T-cell (primary cell): Measurements from ENCODE around the gene TMEM250. TPM values are rescaled to one million over a fixed set of nuclear protein-coding genes. Genes with fewer than 3 reads are reported as not detected.

Experiments used
- ATAC-seq, 4 experiments: fragments of 200-7000 bp in 3 of 4; fragments of 150-1000 bp in 1 of 4; cut with Tn5 transposase; replicated peaks in 1 of 4; 1 replicate in 3 of 4; 2 replicates in 1 of 4; pipeline ENCODE4 v1.10.0; 2021; ENCODE audit warnings: moderate library complexity in 3 of 4, mild to moderate bottlenecking in 2 of 4, moderate number of reproducible peaks in 1 of 4
- CTCF ChIA-PET, 2 donors: fragments of 300-600 bp; sonication (Branson Sonifier 250); formaldehyde crosslinking; loops; one replicate each; lab custom pipeline; 2022; ENCODE audit warnings: antibody characterized with exemption in 2 of 2; lab: Charles Lee
- POLR2A ChIA-PET, 2 donors: fragments of 300-600 bp; sonication (Branson Sonifier 250); formaldehyde crosslinking; loops; one replicate each; lab custom pipeline; 2022; ENCODE audit warnings: antibody characterized with exemption in 2 of 2; lab: Charles Lee
- DNase-seq, 35 experiments: peaks; one replicate each; pipeline versions ENCODE4 v3.0.0 to v3.0.0-alpha.2; 2013 to 2023
- H3K27ac ChIP-seq: one replicate; pipeline ENCODE4 v1.5.1; 2013; ENCODE audit warnings: low read length
- H3K27me3 ChIP-seq, 2 experiments: replicated peaks in 1 of 2; 1 replicate in 1 of 2; 2 replicates in 1 of 2; pipeline versions ENCODE4 v1.6.1 to v1.7.0; 2013; ENCODE audit warnings: low read length in 1 of 2, mixed read lengths in 1 of 2; ENCODE audit not compliant: control insufficient read depth in 2 of 2, insufficient read depth in 2 of 2; ENCODE audit errors: extremely low read depth in 1 of 2
- H3K36me3 ChIP-seq, 2 donors: 1 replicate in 1 of 2; 2 replicates in 1 of 2; pipeline versions ENCODE4 v1.6.1 to v1.7.0; 2013; ENCODE audit warnings: low read length in 1 of 2; ENCODE audit not compliant: control insufficient read depth in 2 of 2, insufficient read depth in 1 of 2; ENCODE audit errors: extremely low read depth in 1 of 2
- H3K4me1 ChIP-seq, 2 experiments: 1 replicate in 1 of 2; 2 replicates in 1 of 2; pipeline versions ENCODE4 v1.6.1 to v1.7.0; 2013; ENCODE audit warnings: low read length in 2 of 2, mixed read lengths in 1 of 2; ENCODE audit not compliant: insufficient read depth in 2 of 2, control insufficient read depth in 1 of 2; ENCODE audit errors: extremely low read depth in 1 of 2
- H3K4me3 ChIP-seq, 2 donors: 1 replicate in 1 of 2; 2 replicates in 1 of 2; pipeline versions ENCODE4 v1.5.1 to v1.7.0; 2013; ENCODE audit warnings: mild to moderate bottlenecking in 2 of 2, low read length in 1 of 2, moderate library complexity in 1 of 2; ENCODE audit not compliant: control insufficient read depth in 1 of 2; ENCODE audit errors: extremely low read depth in 1 of 2
- H3K9me3 ChIP-seq: 2 replicates; pipeline ENCODE4 v1.7.0; 2013
- H3K27ac Mint-ChIP-seq, 2 donors: one replicate each; pipeline ENCODE4 v1.8.0; 2020 to 2021; ENCODE audit warnings: mild to moderate bottlenecking in 2 of 2, mixed read lengths in 2 of 2
- H3K27me3 Mint-ChIP-seq, 2 donors: one replicate each; pipeline ENCODE4 v1.8.0; 2021 to 2022; ENCODE audit warnings: mixed read lengths in 2 of 2
- H3K36me3 Mint-ChIP-seq: one replicate; pipeline ENCODE4 v1.8.0; 2021; ENCODE audit warnings: mixed read lengths
- H3K4me1 Mint-ChIP-seq, 3 donors: one replicate each; pipeline ENCODE4 v1.8.0; 2020 to 2022; ENCODE audit warnings: mixed read lengths in 3 of 3, mild to moderate bottlenecking in 1 of 3
- H3K4me3 Mint-ChIP-seq, 3 donors: one replicate each; pipeline ENCODE4 v1.8.0; 2020 to 2022; ENCODE audit warnings: mild to moderate bottlenecking in 3 of 3, mixed read lengths in 3 of 3, moderate library complexity in 3 of 3
- H3K9me3 Mint-ChIP-seq, 3 donors: one replicate each; pipeline ENCODE4 v1.8.0; 2020 to 2022; ENCODE audit warnings: mixed read lengths in 3 of 3
- WGBS: methylation state at CpG from one replicate; pipeline ENCODE4 v1.1.5; 2013; ENCODE audit warnings: missing lambda C conversion rate; ENCODE audit not compliant: insufficient coverage; 5-methylcytosine and 5-hydroxymethylcytosine counted together
- total RNA-seq, 35 experiments: library from RNA in 6 of 35; stranded (reverse) in 6 of 35; fragments of 120-200 nt in 1 of 35; gene quantifications; one replicate each; pipeline versions ENCODE4 v1.2.1 to v1.2.4 and lab custom pipeline; 2013 to 2026

The TMEM250 gene
- total RNA-seq, 5 donors from 2014 or later (not counting 1 experiment from before 2014, with no cell fraction given): 21.0 to 77.9 (median 63.0) TPM

- Histone ChIP-seq H3K27me3 (peaks cover 0 to 82% of the 10 kb centered on the region in 2 experiments), H3K27ac (no peak overlapping the region), H3K4me3 (peak overlapping the region in 1 of 2 donors; percentile 5), H3K36me3 (no peaks in the 10 kb centered on the region), H3K9me3 (no peaks in the 10 kb centered on the region), H3K4me1 (peaks cover 0 to 8% of the 10 kb centered on the region in 2 experiments)
- peaks cover 22 to 48% of the 10 kb centered on the region in 2 donors for H3K27me3 Mint-ChIP-seq
- WGBS: 5% methylated on average over 47 of the region's 69 CpGs
- H3K9me3 Mint-ChIP-seq: no peaks in the 10 kb centered on the region
- ATAC-seq (peak; percentile 38 to 89 (median 60)), DNase-seq (peak in 5 of 35 experiments; percentile 20 to 43 (median 27))
- ChIA-PET CTCF (interaction anchor here in 1 of 2 donors (0.6 kb wide), 1 partner anchor 279 kb away, joined by 3 read pairs; no protein-coding TSS in a partner anchor), POLR2A (no interaction called here)
- H3K27ac Mint-ChIP-seq: no peak overlapping the region
- no peaks in the 10 kb centered on the region for H3K36me3 Mint-ChIP-seq
- H3K4me1 Mint-ChIP-seq: peaks cover 9 to 13% (median 10%) of the 10 kb centered on the region in 3 donors
- peak overlapping the region; percentile 46 to 76 (median 68) for H3K4me3 Mint-ChIP-seq
Observed at GRCh38 chr9:136133191-136133958, 14.7 kb upstream of the TMEM250 start.

GRCh38 chr9:136132512-136133050, 13.9 kb upstream of the TMEM250 start:
- peak in 2 of 4 experiments; percentile 17 to 49 for ATAC-seq

GRCh38 chr9:136131629-136132511, 13.2 kb upstream of the TMEM250 start:
- CTCF ChIA-PET: no interaction called here
- no peak for DNase-seq

More at GRCh38 chr9:136132512-136133050, 13.9 kb upstream of the TMEM250 start:
- no peaks in the 10 kb centered on the region for H3K9me3 Mint-ChIP-seq
- Histone ChIP-seq H3K36me3 (no peaks in the 10 kb centered on the region), H3K4me3 (no peak overlapping the region), H3K9me3 (no peaks in the 10 kb centered on the region), H3K27me3 (peaks cover 0 to 77% of the 10 kb centered on the region in 2 experiments), H3K27ac (no peak overlapping the region), H3K4me1 (peaks cover 0 to 8% of the 10 kb centered on the region in 2 experiments)
- H3K4me3 Mint-ChIP-seq: no peak overlapping the region
- H3K36me3 Mint-ChIP-seq: no peaks in the 10 kb centered on the region
- no peak overlapping the region for H3K27ac Mint-ChIP-seq
- POLR2A ChIA-PET: no interaction called here
- DNase-seq: no peak
- H3K27me3 Mint-ChIP-seq: peaks cover 22 to 47% of the 10 kb centered on the region in 2 donors
- H3K4me1 Mint-ChIP-seq: peaks cover 9 to 13% (median 10%) of the 10 kb centered on the region in 3 donors
- WGBS: 18% methylated on average over 32 of the region's 52 CpGs
- CTCF ChIA-PET: no interaction called here

GRCh38 chr9:136129176-136129575, 10.5 kb upstream of the TMEM250 start:
- Histone ChIP-seq H3K4me1 (peaks cover 0 to 8% of the 10 kb centered on the region in 2 experiments), H3K4me3 (no peak overlapping the region), H3K27me3 (peaks cover 0 to 71% of the 10 kb centered on the region in 2 experiments), H3K36me3 (no peaks in the 10 kb centered on the region), H3K27ac (no peak overlapping the region), H3K9me3 (no peaks in the 10 kb centered on the region)
- Mint-ChIP-seq H3K4me3 (no peak overlapping the region), H3K27ac (no peak overlapping the region), H3K27me3 (peaks cover 15 to 32% of the 10 kb centered on the region in 2 donors), H3K4me1 (peaks cover 7 to 11% (median 8%) of the 10 kb centered on the region in 3 donors), H3K36me3 (no peaks in the 10 kb centered on the region), H3K9me3 (no peaks in the 10 kb centered on the region)
- no peak for ATAC-seq
- CTCF ChIA-PET: no interaction called here
- 77% methylated on average over 14 of the region's 17 CpGs for WGBS
- DNase-seq: no peak
- POLR2A ChIA-PET: no interaction called here

More at GRCh38 chr9:136131629-136132511, 13.2 kb upstream of the TMEM250 start:
- no peaks in the 10 kb centered on the region for H3K9me3 ChIP-seq
- no peaks in the 10 kb centered on the region for H3K36me3 ChIP-seq
- no peak for ATAC-seq
- H3K9me3 Mint-ChIP-seq: no peaks in the 10 kb centered on the region
- peaks cover 0 to 75% of the 10 kb centered on the region in 2 experiments for H3K27me3 ChIP-seq
- peaks cover 22 to 45% of the 10 kb centered on the region in 2 donors for H3K27me3 Mint-ChIP-seq
- no peak overlapping the region for H3K27ac ChIP-seq
- no peak overlapping the region for H3K4me3 ChIP-seq
- H3K4me1 ChIP-seq: peaks cover 0 to 8% of the 10 kb centered on the region in 2 experiments
- peak overlapping the region in 2 of 3 donors; percentile 32 to 35 for H3K4me3 Mint-ChIP-seq
- H3K27ac Mint-ChIP-seq: no peak overlapping the region
- H3K4me1 Mint-ChIP-seq: peaks cover 9 to 13% (median 10%) of the 10 kb centered on the region in 3 donors
- POLR2A ChIA-PET: no interaction called here
- H3K36me3 Mint-ChIP-seq: no peaks in the 10 kb centered on the region
- 72% methylated on average over 21 of the region's 31 CpGs for WGBS

GRCh38 chr9:136128436-136128835, 9.8 kb upstream of the TMEM250 start:
- DNase-seq: no peak
- no peak for ATAC-seq
- H3K27me3 ChIP-seq: peaks cover 0 to 68% of the 10 kb centered on the region in 2 experiments
- H3K27me3 Mint-ChIP-seq: peaks cover 9 to 24% of the 10 kb centered on the region in 2 donors
- no peaks in the 10 kb centered on the region for H3K9me3 Mint-ChIP-seq
- H3K36me3 Mint-ChIP-seq: no peaks in the 10 kb centered on the region
- 86% methylated on average over 17 of the region's 17 CpGs for WGBS
- peaks cover 0 to 2% of the 10 kb centered on the region in 2 experiments for H3K4me1 ChIP-seq
- ChIA-PET POLR2A (no interaction called here), CTCF (no interaction called here)
- no peak overlapping the region for H3K4me3 Mint-ChIP-seq
- no peak overlapping the region for H3K27ac ChIP-seq
- H3K4me3 ChIP-seq: no peak overlapping the region
- peaks cover under 1 to 4% (median 1%) of the 10 kb centered on the region in 3 donors for H3K4me1 Mint-ChIP-seq
- H3K36me3 ChIP-seq: no peaks in the 10 kb centered on the region
- H3K9me3 ChIP-seq: no peaks in the 10 kb centered on the region
- no peak overlapping the region for H3K27ac Mint-ChIP-seq

GRCh38 chr9:136127313-136127712, 8.6 kb upstream of the TMEM250 start:
- POLR2A ChIA-PET: no interaction called here
- Mint-ChIP-seq H3K36me3 (no peaks in the 10 kb centered on the region), H3K9me3 (no peaks in the 10 kb centered on the region), H3K27me3 (peaks cover 8 to 24% of the 10 kb centered on the region in 2 donors), H3K27ac (no peak overlapping the region), H3K4me3 (no peak overlapping the region), H3K4me1 (peaks cover 3 to 6% (median 5%) of the 10 kb centered on the region in 3 donors)
- CTCF ChIA-PET: no interaction called here
- 88% methylated on average over 13 of the region's 18 CpGs for WGBS
- ATAC-seq (no peak), DNase-seq (no peak)
- Histone ChIP-seq H3K27ac (no peak overlapping the region), H3K36me3 (no peaks in the 10 kb centered on the region), H3K4me1 (peaks cover 0 to 9% of the 10 kb centered on the region in 2 experiments), H3K9me3 (no peaks in the 10 kb centered on the region), H3K4me3 (no peak overlapping the region), H3K27me3 (peaks cover 0 to 66% of the 10 kb centered on the region in 2 experiments)
